ENCODE results near the gene GPR37. TPM values are rescaled to one million over a fixed set of nuclear protein-coding genes. Genes with fewer than 3 reads are reported as not detected.

GPR37 gene
- total RNA-seq, 1 experiment from 2014 or later, result 1.6 TPM

DNA sequence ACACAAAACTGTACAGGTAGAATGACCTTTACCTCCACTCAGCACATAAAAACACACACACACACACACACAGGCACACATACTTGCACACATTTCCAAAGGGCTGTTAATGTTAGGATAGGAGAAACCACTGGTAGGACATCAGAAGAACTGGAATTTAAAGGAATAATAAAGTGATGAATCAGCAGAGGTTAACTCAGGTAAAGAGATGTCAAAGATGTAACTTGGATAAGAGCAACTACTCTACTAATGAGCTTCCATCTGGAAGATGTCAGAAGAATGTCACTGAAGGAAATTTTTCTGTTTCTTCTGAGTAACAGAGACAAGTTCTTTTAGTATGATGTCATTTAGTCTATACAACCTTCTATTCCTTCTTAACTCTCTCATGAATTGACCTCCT is 26.4 kb upstream of the GPR37 start:
- no peak overlapping the region for H3K4me3 Mint-ChIP-seq
- no peak overlapping the region for H4K8ac ChIP-seq (replicated peaks; ENCODE audit: insufficient read length, low read depth, low read length)
- TF ChIP-seq, protein P1, sequence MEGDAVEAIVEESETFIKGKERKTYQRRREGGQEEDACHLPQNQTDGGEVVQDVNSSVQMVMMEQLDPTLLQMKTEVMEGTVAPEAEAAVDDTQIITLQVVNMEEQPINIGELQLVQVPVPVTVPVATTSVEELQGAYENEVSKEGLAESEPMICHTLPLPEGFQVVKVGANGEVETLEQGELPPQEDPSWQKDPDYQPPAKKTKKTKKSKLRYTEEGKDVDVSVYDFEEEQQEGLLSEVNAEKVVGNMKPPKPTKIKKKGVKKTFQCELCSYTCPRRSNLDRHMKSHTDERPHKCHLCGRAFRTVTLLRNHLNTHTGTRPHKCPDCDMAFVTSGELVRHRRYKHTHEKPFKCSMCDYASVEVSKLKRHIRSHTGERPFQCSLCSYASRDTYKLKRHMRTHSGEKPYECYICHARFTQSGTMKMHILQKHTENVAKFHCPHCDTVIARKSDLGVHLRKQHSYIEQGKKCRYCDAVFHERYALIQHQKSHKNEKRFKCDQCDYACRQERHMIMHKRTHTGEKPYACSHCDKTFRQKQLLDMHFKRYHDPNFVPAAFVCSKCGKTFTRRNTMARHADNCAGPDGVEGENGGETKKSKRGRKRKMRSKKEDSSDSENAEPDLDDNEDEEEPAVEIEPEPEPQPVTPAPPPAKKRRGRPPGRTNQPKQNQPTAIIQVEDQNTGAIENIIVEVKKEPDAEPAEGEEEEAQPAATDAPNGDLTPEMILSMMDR (conservative IDR thresholded peaks at IDR 0.05), result no peak
- no peak overlapping the region for H2BK15ac ChIP-seq (ENCODE audit: low read depth, low read length)
- H2AK5ac ChIP-seq (ENCODE audit: insufficient read length, low read length), result no peak overlapping the region
- no peak overlapping the region for H3K4me2 ChIP-seq (ENCODE audit: insufficient read depth, insufficient read length, low read length)
- no peak for DNase-seq
- H3K4me1 Mint-ChIP-seq, result peaks cover 0 to 2% of the 10 kb centered on the region in 2 experiments; a peak in 2 of 4 replicates
- H3K23ac ChIP-seq (ENCODE audit: insufficient read length, low read depth, low read length), result no peak overlapping the region
- no peaks in the 10 kb centered on the region for H3K9me3 Mint-ChIP-seq
- no peak overlapping the region for H2AFZ ChIP-seq (ENCODE audit: low read length)
- no peak overlapping the region for H2BK120ac ChIP-seq (ENCODE audit: low read depth, low read length, poor library complexity, severe bottlenecking)
- no peaks in the 10 kb centered on the region for H3K23me2 ChIP-seq (ENCODE audit: insufficient read length, low read depth, low read length, poor library complexity, severe bottlenecking)
- no peak overlapping the region for H2BK5ac ChIP-seq (ENCODE audit: insufficient read length, low read length)
- H3K14ac ChIP-seq (ENCODE audit: insufficient read depth, low read length), result no peak overlapping the region
- no peaks in the 10 kb centered on the region for H3K27me3 ChIP-seq (ENCODE audit: insufficient read depth, low read length)
- H4K91ac ChIP-seq (ENCODE audit: insufficient read length, low read depth, low read length), result no peak overlapping the region
- no peaks in the 10 kb centered on the region for H3K9me3 ChIP-seq (ENCODE audit: control insufficient read depth, low read depth, low read length)
- H2BK12ac ChIP-seq (ENCODE audit: insufficient read length, low read depth, low read length), result no peak overlapping the region
- H3K36me3 Mint-ChIP-seq (ENCODE audit: insufficient read depth in 1 of 3, low read depth in 3 of 3), result no peaks in the 10 kb centered on the region
- H4K5ac ChIP-seq (ENCODE audit: insufficient read length, low read depth, low read length), result no peak overlapping the region
- H3K27ac Mint-ChIP-seq, result no peak overlapping the region
- no peak overlapping the region for H3K18ac ChIP-seq (ENCODE audit: insufficient read length, low read depth, low read length)
- H3K27ac ChIP-seq (ENCODE audit: insufficient read length, low read depth, low read length), result no peak overlapping the region
- no peaks in the 10 kb centered on the region for H3K4me1 ChIP-seq (ENCODE audit: insufficient read depth, low read length)
- H3T11ph ChIP-seq (ENCODE audit: low read length), result no peak overlapping the region
- H3K27me3 Mint-ChIP-seq (ENCODE audit: low read depth), result no peaks in the 10 kb centered on the region
- H4K20me1 ChIP-seq (ENCODE audit: control insufficient read depth, insufficient read depth, insufficient read length), result no peaks in the 10 kb centered on the region
- H3K9ac ChIP-seq (ENCODE audit: extremely low read depth, insufficient read length, low read length), result no peak overlapping the region
- H2BK20ac ChIP-seq (ENCODE audit: low read depth, low read length, poor library complexity, severe bottlenecking), result no peak overlapping the region
- no peaks in the 10 kb centered on the region for H3K79me1 ChIP-seq (ENCODE audit: insufficient read depth, low read depth, low read length, poor library complexity, severe bottlenecking)
- H3K56ac ChIP-seq (ENCODE audit: insufficient read length, low read depth, low read length), result no peak overlapping the region
- H3K79me2 ChIP-seq (ENCODE audit: insufficient read depth, low read length), result no peaks in the 10 kb centered on the region
- H3K4ac ChIP-seq (ENCODE audit: low read depth, low read length), result no peak overlapping the region

Data from H9 (cell line).